PC-3 (cell line): Measurements from ENCODE around the gene PCDHB2.

ENCODE experiments used
- EZH2 ChIP-seq: fragments of 300-600 bp; sonication (generic); IDR thresholded peaks from one replicate; pipeline ENCODE4 v1.6.1; 2017; ENCODE audit warnings: antibody characterized with exemption, mild to moderate bottlenecking, low read length; ENCODE audit not compliant: unreplicated experiment
- EZH2phosphoT487 ChIP-seq: fragments of 300-600 bp; sonication (generic); IDR thresholded peaks from 2 replicates; pipeline ENCODE4 v1.6.1; 2018; ENCODE audit warnings: mild to moderate bottlenecking, antibody characterized with exemption, low read length, borderline replicate concordance
- TF ChIP-seq, protein P1 (sequence below): fragments of 300-600 bp; sonication (generic); conservative IDR thresholded peaks from 2 replicates; pipeline ENCODE4 v1.5.1; 2017; ENCODE audit warnings: antibody characterized with exemption, low read depth, mild to moderate bottlenecking, low read length

GRCh38 chr5:141095263-141095641, 837 bp downstream of the PCDHB2 start:
- TF ChIP-seq EZH2 (no peak), EZH2phosphoT487 (no peak)
- TF ChIP-seq, protein P1, sequence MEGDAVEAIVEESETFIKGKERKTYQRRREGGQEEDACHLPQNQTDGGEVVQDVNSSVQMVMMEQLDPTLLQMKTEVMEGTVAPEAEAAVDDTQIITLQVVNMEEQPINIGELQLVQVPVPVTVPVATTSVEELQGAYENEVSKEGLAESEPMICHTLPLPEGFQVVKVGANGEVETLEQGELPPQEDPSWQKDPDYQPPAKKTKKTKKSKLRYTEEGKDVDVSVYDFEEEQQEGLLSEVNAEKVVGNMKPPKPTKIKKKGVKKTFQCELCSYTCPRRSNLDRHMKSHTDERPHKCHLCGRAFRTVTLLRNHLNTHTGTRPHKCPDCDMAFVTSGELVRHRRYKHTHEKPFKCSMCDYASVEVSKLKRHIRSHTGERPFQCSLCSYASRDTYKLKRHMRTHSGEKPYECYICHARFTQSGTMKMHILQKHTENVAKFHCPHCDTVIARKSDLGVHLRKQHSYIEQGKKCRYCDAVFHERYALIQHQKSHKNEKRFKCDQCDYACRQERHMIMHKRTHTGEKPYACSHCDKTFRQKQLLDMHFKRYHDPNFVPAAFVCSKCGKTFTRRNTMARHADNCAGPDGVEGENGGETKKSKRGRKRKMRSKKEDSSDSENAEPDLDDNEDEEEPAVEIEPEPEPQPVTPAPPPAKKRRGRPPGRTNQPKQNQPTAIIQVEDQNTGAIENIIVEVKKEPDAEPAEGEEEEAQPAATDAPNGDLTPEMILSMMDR: no peak
